IMR-90 (cell line): ENCODE measurements around the gene RUFY1. TPM values are rescaled to one million over a fixed set of nuclear protein-coding genes. Genes with fewer than 3 reads are reported as not detected.
"Not testable (repeated sequence)": the region's sequence is repeated elsewhere in the genome, so short reads cannot be mapped to it uniquely, and the experiment has no call there.

Experiments used
- ATAC-seq: fragments of 200-7000 bp; cut with Tn5 transposase; 2 replicates; pipeline ENCODE4 v1.9.1; 2020; ENCODE audit warnings: low read depth, mild to moderate bottlenecking, moderate library complexity
- BruUV-seq: library from RNA; stranded (reverse); fragments of 400-500 nt; replicated peaks from 2 replicates; lab custom pipeline; 2021; lab: Mats Ljungman, UMichigan
- CTCF ChIA-PET: fragments of 300-600 bp; formaldehyde crosslinking; extraction: SDS; loops from one replicate; lab custom pipeline; 2021; ENCODE audit warnings: antibody characterized with exemption; lab: Yijun Ruan, JAX
- POLR2A ChIA-PET: fragments of 300-600 bp; sonication (Branson Sonifier 250); formaldehyde crosslinking; loops from one replicate; lab custom pipeline; 2022; ENCODE audit warnings: antibody characterized with exemption; ENCODE audit not compliant: unreplicated experiment; lab: Charles Lee
- DNase-seq: peaks from one replicate; pipeline ENCODE4 v3.0.0; 2013
- H2AFZ ChIP-seq: replicated peaks from 2 replicates; pipeline ENCODE3; 2013; ENCODE audit warnings: low read length, mild to moderate bottlenecking; ENCODE audit not compliant: poor library complexity
- H2AK5ac ChIP-seq: 2 replicates; pipeline ENCODE4 v1.6.1; 2013; ENCODE audit warnings: low read depth, low read length, inconsistent platforms
- H2AK9ac ChIP-seq: replicated peaks from 2 replicates; pipeline ENCODE3; 2013; ENCODE audit warnings: mild to moderate bottlenecking, low read depth, low read length, moderate library complexity; ENCODE audit not compliant: poor library complexity
- H2BK120ac ChIP-seq: 2 replicates; pipeline ENCODE4 v1.6.1; 2013; ENCODE audit warnings: low read depth, low read length, inconsistent platforms
- H2BK15ac ChIP-seq: 3 replicates; pipeline ENCODE4 v1.6.1; 2013; ENCODE audit warnings: low read depth, low read length, inconsistent platforms
- H2BK20ac ChIP-seq: 2 replicates; pipeline ENCODE4 v1.6.1; 2013; ENCODE audit warnings: low read depth, mild to moderate bottlenecking, inconsistent platforms, low read length, moderate library complexity
- H2BK5ac ChIP-seq: 2 replicates; pipeline ENCODE4 v1.6.1; 2013; ENCODE audit warnings: mild to moderate bottlenecking, low read depth, low read length, inconsistent platforms; ENCODE audit not compliant: poor library complexity, severe bottlenecking
- H3K14ac ChIP-seq: replicated peaks from 2 replicates; pipeline ENCODE4 v1.6.1; 2013; ENCODE audit warnings: low read depth, low read length, inconsistent platforms
- H3K18ac ChIP-seq: 2 replicates; pipeline ENCODE4 v1.6.1; 2013; ENCODE audit warnings: low read depth, low read length, control low read depth
- H3K23ac ChIP-seq: 2 replicates; pipeline ENCODE4 v1.6.1; 2013; ENCODE audit warnings: low read depth, low read length, inconsistent platforms
- H3K27ac ChIP-seq: 2 replicates; pipeline ENCODE4 v1.5.1; 2013; ENCODE audit warnings: mild to moderate bottlenecking, control low read depth, low read length; ENCODE audit not compliant: insufficient read depth
- H3K27me3 ChIP-seq: 2 replicates; pipeline ENCODE4 v1.6.1; 2013; ENCODE audit warnings: low read length; ENCODE audit not compliant: control insufficient read depth, insufficient read depth
- H3K36me3 ChIP-seq: 2 replicates; pipeline ENCODE4 v1.6.1; 2013; ENCODE audit warnings: low read length, mixed read lengths; ENCODE audit not compliant: control insufficient read depth, insufficient read depth
- H3K4ac ChIP-seq: 2 replicates; pipeline ENCODE4 v1.6.1; 2013; ENCODE audit warnings: low read depth, low read length, inconsistent platforms
- H3K4me1 ChIP-seq: 2 replicates; pipeline ENCODE4 v1.6.1; 2013; ENCODE audit warnings: low read length, mixed read lengths; ENCODE audit not compliant: control insufficient read depth, insufficient read depth
- H3K4me2 ChIP-seq: 2 replicates; pipeline ENCODE4 v1.6.1; 2013; ENCODE audit warnings: low read depth, mild to moderate bottlenecking, control low read depth, low read length, moderate library complexity
- H3K4me3 ChIP-seq: 2 replicates; pipeline ENCODE4 v1.5.1; 2013; ENCODE audit warnings: low read depth, mild to moderate bottlenecking, control low read depth, low read length, moderate library complexity; ENCODE audit not compliant: insufficient read depth
- H3K56ac ChIP-seq: 2 replicates; pipeline ENCODE4 v1.6.1; 2013; ENCODE audit warnings: low read length, inconsistent platforms; ENCODE audit not compliant: insufficient read depth; ENCODE audit errors: extremely low read depth
- H3K79me1 ChIP-seq, 2 experiments: 2 replicates each; pipeline ENCODE4 v1.6.1; 2013; ENCODE audit warnings: low read length in 2 of 2, inconsistent platforms in 1 of 2, low read depth in 1 of 2
- H3K9ac ChIP-seq: 2 replicates; pipeline ENCODE4 v1.6.1; 2013; ENCODE audit warnings: low read depth, low read length, control low read depth
- H3K9me1 ChIP-seq: 2 replicates; pipeline ENCODE4 v1.6.1; 2013; ENCODE audit warnings: low read length, inconsistent platforms; ENCODE audit not compliant: insufficient read depth
- H3K9me3 ChIP-seq: 2 replicates; pipeline ENCODE4 v1.6.1; 2013; ENCODE audit warnings: low read length; ENCODE audit not compliant: control insufficient read depth, insufficient read depth
- H4K20me1 ChIP-seq: 2 replicates; pipeline ENCODE4 v1.6.1; 2013; ENCODE audit warnings: low read length, inconsistent platforms; ENCODE audit not compliant: insufficient read depth
- H4K5ac ChIP-seq: 2 replicates; pipeline ENCODE4 v1.6.1; 2013; ENCODE audit warnings: mild to moderate bottlenecking, low read depth, low read length, control low read depth
- H4K8ac ChIP-seq, 2 experiments: 2 replicates each; pipeline ENCODE4 v1.6.1; 2013; ENCODE audit warnings: low read depth in 2 of 2, low read length in 2 of 2, control low read depth in 1 of 2, inconsistent platforms in 1 of 2
- H4K91ac ChIP-seq: 2 replicates; pipeline ENCODE4 v1.6.1; 2013; ENCODE audit warnings: low read depth, low read length, inconsistent platforms; ENCODE audit not compliant: insufficient read depth
- WGBS, 2 experiments: methylation state at CpG; one replicate each; pipeline versions ENCODE4 v1.1.5 to v1.1.7; 2013; ENCODE audit warnings: missing lambda C conversion rate in 2 of 2; ENCODE audit not compliant: insufficient read length in 1 of 2; ENCODE audit errors: extremely low coverage in 2 of 2; 5-methylcytosine and 5-hydroxymethylcytosine counted together
- dilution Hi-C: fragments of 300-500 bp; cut with HindIII; formaldehyde crosslinking; loops from one replicate; pipeline ENCODE4 v1.14.3; 2018; ENCODE audit warnings: low sequenced_read_pairs; ENCODE audit not compliant: unreplicated experiment
- in situ Hi-C: fragments of 300-500 bp; cut with MboI; formaldehyde crosslinking; loops from 3 replicates; pipeline ENCODE4 v1.14.3; 2019; ENCODE audit warnings: low sequenced_read_pairs, inconsistent platforms, mixed read lengths
- intact Hi-C: fragments of 100-400 bp; cut with micrococcal nuclease; formaldehyde crosslinking; loops from 2 replicates; pipeline ENCODE4 v1.10.0; 2022
- polyA plus RNA-seq, 3 experiments: library from polyadenylated mRNA; depleted of rRNA; stranded (reverse); fragments of >200 nt; gene quantifications; 2 replicates each; pipeline ENCODE4 v1.2.3, GENCODE V29; 2012; ENCODE audit warnings: low replicate concordance in 1 of 3
- total RNA-seq: library from RNA; depleted of rRNA; stranded (reverse); fragments of >200 nt; gene quantifications from 2 replicates; pipeline ENCODE4 v1.2.3, GENCODE V29; 2012

Gene RUFY1
- total and polyA plus RNA-seq, 2 of the 4 experiments (the other 2 are of a cell fraction), result 19.5 to 21.8 TPM

DNA sequence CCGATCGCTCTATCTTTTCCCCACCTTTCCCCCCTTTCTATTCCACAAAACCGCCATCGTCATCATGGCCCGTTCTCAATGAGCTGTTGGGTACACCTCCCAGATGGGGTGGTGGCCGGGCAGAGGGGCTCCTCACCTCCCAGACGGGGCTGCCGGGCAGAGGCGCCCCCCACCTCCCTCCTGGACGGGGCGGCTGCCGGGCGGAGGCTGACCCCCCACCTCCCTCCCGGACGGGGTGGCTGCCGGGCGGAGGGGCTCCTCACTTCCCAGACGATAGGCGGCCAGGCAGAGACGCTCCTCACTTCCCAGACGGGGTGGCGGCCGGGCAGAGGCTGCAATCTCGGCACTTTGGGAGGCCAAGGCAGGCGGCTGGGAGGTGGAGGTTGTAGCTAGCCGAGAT, 99.9 kb downstream of the RUFY1 start:
- H3K79me1 ChIP-seq, BruUV-seq, H3K9ac ChIP-seq, H3K4me1 ChIP-seq, H3K4me3 ChIP-seq, H4K91ac ChIP-seq, H3K23ac ChIP-seq, H3K4me2 ChIP-seq, intact Hi-C loops, H3K56ac ChIP-seq, CTCF ChIA-PET, H2AK9ac ChIP-seq, POLR2A ChIA-PET, H2AK5ac ChIP-seq, H2AFZ ChIP-seq, ATAC-seq, H3K27ac ChIP-seq, H3K14ac ChIP-seq, H4K5ac ChIP-seq, H2BK5ac ChIP-seq, in situ Hi-C loops, H4K8ac ChIP-seq, DNase-seq, H3K36me3 ChIP-seq, H4K20me1 ChIP-seq, H3K27me3 ChIP-seq, H2BK20ac ChIP-seq, H2BK120ac ChIP-seq, H3K4ac ChIP-seq, H2BK15ac ChIP-seq, H3K18ac ChIP-seq, H3K9me3 ChIP-seq, H3K9me1 ChIP-seq, dilution Hi-C loops: not testable (repeated sequence)
- 100% methylated on average over 2 of the region's 26 CpGs; no CpG with 5 or more reads in 1 of the 2 experiments for WGBS, 2 experiments

DNA sequence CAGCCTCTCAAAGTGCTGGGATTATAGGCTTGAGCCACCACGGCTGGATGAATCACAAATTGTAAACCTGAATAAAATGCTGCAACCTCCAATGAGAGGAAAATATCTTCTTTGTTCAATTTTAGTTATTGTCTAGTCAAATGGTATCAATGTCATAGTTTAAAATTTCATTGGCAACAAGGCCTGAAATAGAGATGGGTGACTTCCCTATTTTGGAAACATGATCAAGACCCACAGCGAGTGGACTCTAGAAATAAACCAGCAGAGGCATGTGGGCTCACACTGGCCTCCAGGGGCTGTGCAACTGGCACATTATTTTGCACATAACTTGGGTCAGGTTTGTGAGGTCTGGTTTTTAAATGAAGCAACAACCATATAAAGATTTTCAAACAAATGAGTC, 102.8 kb downstream of the RUFY1 start:
- H2BK5ac ChIP-seq, BruUV-seq, H3K9me3 ChIP-seq, H3K4me2 ChIP-seq, H2BK15ac ChIP-seq, H4K8ac ChIP-seq, H3K4me3 ChIP-seq, H2AFZ ChIP-seq, H3K9ac ChIP-seq, H3K27me3 ChIP-seq, H3K4ac ChIP-seq, H4K91ac ChIP-seq, H2AK9ac ChIP-seq, H3K18ac ChIP-seq, H3K23ac ChIP-seq, H3K56ac ChIP-seq, H4K5ac ChIP-seq, CTCF ChIA-PET, ATAC-seq, H3K27ac ChIP-seq, H3K14ac ChIP-seq, POLR2A ChIA-PET, H2AK5ac ChIP-seq, in situ Hi-C loops, H4K20me1 ChIP-seq, DNase-seq, H3K4me1 ChIP-seq, H3K79me1 ChIP-seq, H3K9me1 ChIP-seq, H2BK120ac ChIP-seq, dilution Hi-C loops, H3K36me3 ChIP-seq, H2BK20ac ChIP-seq, intact Hi-C loops: not testable (repeated sequence)
- no CpG with 5 or more reads among the region's 2 CpGs for WGBS, 2 experiments
